Spleen (tissue), 11 donors: Measurements from ENCODE around the gene AMBRA1. TPM values are rescaled to one million over a fixed set of nuclear protein-coding genes. Genes with fewer than 3 reads are reported as not detected.

Source experiments
- DNase-seq: peaks from one replicate; pipeline ENCODE4 v3.0.0-alpha.2; 2020
- H3K27ac ChIP-seq, 8 donors: fragments of 200-600 bp; sonication (generic) in 7 of 8; 1 replicate in 4 of 8; 2 replicates in 4 of 8; pipeline versions ENCODE4 v1.5.0 to v1.8.0; 2016 to 2021; ENCODE audit warnings: inconsistent platforms in 4 of 8, mild to moderate bottlenecking in 4 of 8, moderate library complexity in 1 of 8
- H3K27me3 ChIP-seq, 7 donors: fragments of 200-600 bp; sonication (generic) in 6 of 7; replicated peaks in 1 of 7; 1 replicate in 4 of 7; 2 replicates in 3 of 7; pipeline versions ENCODE4 v1.5.0 to v1.8.0; 2016 to 2021; ENCODE audit warnings: inconsistent platforms in 3 of 7, mild to moderate bottlenecking in 1 of 7
- H3K36me3 ChIP-seq, 6 donors: fragments of 200-600 bp; sonication (generic) in 5 of 6; 1 replicate in 4 of 6; 2 replicates in 2 of 6; pipeline versions ENCODE4 v1.5.0 to v1.8.0; 2016 to 2021; ENCODE audit warnings: inconsistent platforms in 2 of 6
- H3K4me1 ChIP-seq, 6 donors: fragments of 200-600 bp; sonication (generic) in 5 of 6; 1 replicate in 3 of 6; 2 replicates in 3 of 6; pipeline versions ENCODE4 v1.5.0 to v1.8.0; 2016 to 2021; ENCODE audit warnings: inconsistent platforms in 3 of 6
- H3K4me3 ChIP-seq, 8 donors: fragments of 200-600 bp; sonication (generic) in 7 of 8; 1 replicate in 4 of 8; 2 replicates in 4 of 8; pipeline versions ENCODE4 v1.5.0 to v1.8.0; 2016 to 2021; ENCODE audit warnings: inconsistent platforms in 4 of 8, mild to moderate bottlenecking in 4 of 8, moderate library complexity in 2 of 8
- H3K9me3 ChIP-seq, 8 donors: fragments of 200-600 bp; sonication (generic) in 7 of 8; 1 replicate in 4 of 8; 2 replicates in 4 of 8; pipeline versions ENCODE4 v1.5.0 to v1.8.0; 2016 to 2021; ENCODE audit warnings: inconsistent platforms in 4 of 8
- CTCF ChIP-seq, 11 experiments: fragments of 200-600 bp in 7 of 11; fragments of 450-650 bp in 4 of 11; sonication (generic) in 4 of 11; IDR thresholded peaks in 8 of 11; conservative IDR thresholded peaks in 3 of 11; 1 replicate in 7 of 11; 2 replicates in 4 of 11; pipeline versions ENCODE4 v1.4.0 to v1.8.0; 2016 to 2021; ENCODE audit warnings: antibody characterized with exemption in 11 of 11, inconsistent platforms in 4 of 11, mild to moderate bottlenecking in 1 of 11
- POLR2A ChIP-seq, 3 donors: fragments of 450-650 bp; IDR thresholded peaks; one replicate each; pipeline ENCODE4 v1.5.1; 2017; ENCODE audit warnings: antibody characterized with exemption in 3 of 3, mild to moderate bottlenecking in 1 of 3
- POLR2AphosphoS5 ChIP-seq, 3 donors: sonication (generic); formaldehyde crosslinking; IDR thresholded peaks; one replicate each; pipeline ENCODE4 v1.5.1; 2017; ENCODE audit warnings: antibody characterized with exemption in 3 of 3
- WGBS, 5 donors: extraction: QIAGEN DNeasy Blood & Tissue Kit in 3 of 5; methylation state at CpG; one replicate each; pipeline versions ENCODE4 v1.1.5 to v1.1.7; 2013 to 2018; 5-methylcytosine and 5-hydroxymethylcytosine counted together
- intact Hi-C: fragments of 100-400 bp; cut with DNase I; formaldehyde crosslinking; loops from one replicate; pipeline ENCODE4 v1.15.0; 2023; ENCODE audit warnings: low total_unique reads
- polyA plus RNA-seq, 3 donors: library from polyadenylated mRNA; stranded (reverse); fragments of 200-250 nt; gene quantifications; one replicate each; pipeline ENCODE4 v1.2.1, GENCODE V29; 2013
- total RNA-seq, 7 donors: library from RNA; depleted of rRNA in 3 of 7; stranded (reverse); fragments of >200 nt in 3 of 7; fragmentation: NEBNext Ultra II Directional in 4 of 7; extraction: Animal tissue kit (Norgen Biotek cat#: 25700) in 4 of 7; gene quantifications; one replicate each; pipeline versions ENCODE4 v1.1.0 to v1.2.1, GENCODE V29; 2016 to 2021
- donor health status: healthy with polysubstance abuse.
- donor health status: DM: no; HTN: no; CAD: no; lungs with moderate emphysema.
- donor health status: DM: no; HTN: no; CAD: no.
- donor health status: Bipolar disorder and iron deficiency.
- donor health status: healthy.
- donor health status: DM: no; HTN: no; CAD: no.
- donor health status: DM: yes; HTN: yes; CAD: no.

Gene AMBRA1
- total and polyA plus RNA-seq, 10 donors: 3.6 to 54.6 (median 37.7) TPM

DNA sequence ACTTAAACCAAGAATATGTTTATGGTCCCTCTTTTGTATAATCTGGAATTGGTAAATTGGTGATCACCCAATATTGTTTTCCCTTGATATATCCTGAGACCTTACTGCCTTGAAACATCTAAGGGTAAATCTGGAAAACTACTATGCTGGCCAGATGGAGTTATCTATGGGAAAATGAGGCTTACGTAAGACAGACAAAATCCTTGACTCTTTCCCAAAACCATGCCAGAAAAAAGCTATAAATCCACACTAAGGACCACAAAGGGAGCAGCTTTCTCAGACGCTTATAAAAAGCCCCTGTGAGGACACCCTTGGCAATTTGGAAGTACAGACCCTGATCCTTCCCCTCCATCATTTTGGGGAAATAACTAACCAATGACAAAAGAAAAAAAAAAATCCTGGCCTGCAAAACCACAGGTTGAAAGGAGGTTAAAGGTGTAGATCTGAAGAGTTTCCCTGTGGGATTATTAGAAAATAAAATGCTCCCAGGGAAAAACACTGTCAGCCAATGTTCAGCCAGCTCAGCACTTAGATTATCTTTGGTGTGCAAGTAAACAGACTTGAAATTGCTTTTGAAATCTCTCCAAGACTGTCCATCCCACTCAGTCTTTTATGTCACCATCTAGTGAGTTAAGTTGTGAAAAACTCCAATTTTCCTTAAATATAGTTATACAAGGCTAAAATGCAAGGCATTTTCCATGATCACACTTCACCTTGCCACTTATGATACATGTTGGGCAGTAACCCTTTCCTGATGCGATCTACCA lies 6.6 kb upstream of the AMBRA1 start:
- no peak overlapping the region for H3K4me3 ChIP-seq
- no peaks in the 10 kb centered on the region for H3K4me1 ChIP-seq
- H3K27ac ChIP-seq: no peak overlapping the region
- intact Hi-C loops: no loop called here
- DNase-seq: no peak
- H3K36me3 ChIP-seq: peaks cover 0 to 22% (median 0%) of the 10 kb centered on the region in 6 donors
- H3K9me3 ChIP-seq: peaks cover 0 to 5% (median 0%) of the 10 kb centered on the region in 8 donors
- 79 to 90% (median 85%) methylated on average over 3 of the region's 3 CpGs for WGBS, 5 donors
- TF ChIP-seq POLR2A (IDR thresholded peaks at IDR 0.05) (no peak), CTCF (IDR thresholded peaks at IDR 0.05 in 8 of 11, conservative IDR thresholded peaks at IDR 0.05 in 3 of 11) (no peak), POLR2AphosphoS5 (IDR thresholded peaks at IDR 0.05) (no peak)
- no peaks in the 10 kb centered on the region for H3K27me3 ChIP-seq

DNA sequence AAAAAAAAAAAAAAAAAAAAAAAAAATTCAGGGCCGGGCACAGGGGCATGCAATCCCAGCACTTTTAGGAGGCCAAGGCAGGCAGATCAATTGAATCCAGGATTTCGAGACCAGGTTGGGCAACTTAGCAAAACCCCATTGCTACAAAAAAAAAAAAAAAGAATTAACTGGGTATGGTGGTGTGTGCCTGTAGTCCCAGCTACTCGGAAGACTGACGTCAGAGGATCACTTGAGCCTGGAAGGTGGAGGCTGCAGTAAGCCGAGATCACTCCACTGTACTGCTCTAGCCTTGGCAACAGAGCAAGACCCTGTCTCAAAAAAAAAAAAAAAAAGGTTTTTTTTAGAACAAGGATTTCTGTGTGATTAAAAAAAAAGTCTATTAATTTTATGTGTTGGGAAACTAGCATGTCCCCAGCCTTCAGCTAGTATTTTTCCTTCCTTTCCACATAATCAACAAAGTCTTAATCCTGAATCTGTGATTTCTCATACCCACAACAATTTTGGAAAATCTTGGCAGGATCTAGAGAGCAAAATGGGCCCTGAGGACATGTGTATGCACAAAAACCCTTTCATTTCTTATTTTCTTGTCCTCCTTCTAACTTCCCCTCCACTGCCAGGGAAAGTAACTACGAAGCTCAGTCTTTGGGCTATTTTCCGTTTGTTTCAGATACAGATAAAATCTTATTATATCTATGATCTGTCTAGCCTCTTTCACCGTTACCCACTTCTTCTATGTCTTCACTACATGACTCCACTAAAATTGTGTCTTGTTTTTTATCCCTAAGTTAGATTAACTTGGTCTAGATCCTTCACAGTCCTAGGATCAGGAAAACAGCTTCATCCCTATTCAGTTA lies 5.7 kb upstream of the AMBRA1 start:
- WGBS, 5 donors: 89 to 95% (median 93%) methylated on average over 8 of the region's 8 CpGs
- H3K4me3 ChIP-seq: no peak overlapping the region
- no peak overlapping the region for H3K27ac ChIP-seq
- H3K9me3 ChIP-seq: peaks cover 0 to 5% (median 0%) of the 10 kb centered on the region in 8 donors
- H3K36me3 ChIP-seq: peaks cover 0 to 22% (median 0%) of the 10 kb centered on the region in 6 donors
- no peaks in the 10 kb centered on the region for H3K27me3 ChIP-seq
- intact Hi-C loops: loop anchor here (10.0 kb wide), 1 partner anchor 215 kb away; the partner anchor contains the start of gene MDK
- TF ChIP-seq POLR2AphosphoS5 (IDR thresholded peaks at IDR 0.05) (no peak), POLR2A (IDR thresholded peaks at IDR 0.05) (no peak), CTCF (IDR thresholded peaks at IDR 0.05 in 8 of 11, conservative IDR thresholded peaks at IDR 0.05 in 3 of 11) (no peak)
- DNase-seq: no peak
- peaks cover 0 to 4% (median 1%) of the 10 kb centered on the region in 6 donors for H3K4me1 ChIP-seq

GRCh38 chr11:46597609-46598219 lies 3.9 kb upstream of the AMBRA1 start:
- DNase-seq: no peak

More at GRCh38 chr11:46597609-46598219, 3.9 kb upstream of the AMBRA1 start:
- no peaks in the 10 kb centered on the region for H3K27me3 ChIP-seq
- no peaks in the 10 kb centered on the region for H3K9me3 ChIP-seq
- WGBS, 5 donors: 76 to 90% (median 88%) methylated on average over 6 of the region's 6 CpGs
- H3K36me3 ChIP-seq: peaks cover 0 to 10% (median 0%) of the 10 kb centered on the region in 6 donors
- H3K4me1 ChIP-seq: peaks cover 8 to 19% (median 15%) of the 10 kb centered on the region in 6 donors
- H3K27ac ChIP-seq: no peak overlapping the region
- H3K4me3 ChIP-seq: no peak overlapping the region
- intact Hi-C loops: loop anchor here (10.0 kb wide), 1 partner anchor 213 kb away; the partner anchor contains the start of gene MDK
- TF ChIP-seq POLR2AphosphoS5 (IDR thresholded peaks at IDR 0.05): no peak
- TF ChIP-seq CTCF (IDR thresholded peaks at IDR 0.05 in 8 of 11, conservative IDR thresholded peaks at IDR 0.05 in 3 of 11): no peak
- no peak for TF ChIP-seq POLR2A (IDR thresholded peaks at IDR 0.05)
